Caco-2 (cell line): ENCODE data around the gene KCTD2. TPM values are rescaled to one million over a fixed set of nuclear protein-coding genes. Genes with fewer than 3 reads are reported as not detected.

Source experiments
- BruUV-seq: library from RNA; stranded (reverse); fragments of 400-500 nt; replicated peaks from 2 replicates; lab custom pipeline; 2021; lab: Mats Ljungman, UMichigan
- CTCF ChIA-PET: fragments of 300-600 bp; sonication (Branson Sonifier 250); formaldehyde crosslinking; loops from one replicate; lab custom pipeline; 2022; ENCODE audit warnings: antibody characterized with exemption; lab: Charles Lee
- POLR2A ChIA-PET: fragments of 300-600 bp; sonication (Branson Sonifier 250); formaldehyde crosslinking; loops from one replicate; lab custom pipeline; 2022; ENCODE audit warnings: antibody characterized with exemption; lab: Charles Lee
- DNase-seq, 2 experiments: peaks; one replicate each; pipeline versions ENCODE4 v3.0.0 to v3.0.0-alpha.2; 2020 to 2022
- H3K27me3 ChIP-seq: replicated peaks from 2 replicates; pipeline ENCODE4 v1.6.0; 2011; ENCODE audit warnings: low read length; ENCODE audit not compliant: control insufficient read depth, insufficient read depth
- H3K36me3 ChIP-seq: 2 replicates; pipeline ENCODE4 v1.5.1; 2011; ENCODE audit warnings: low read length; ENCODE audit not compliant: control insufficient read depth, insufficient read depth
- H3K4me1 ChIP-seq: fragments of 250-450 bp; sonication (Bioruptor Pico); 2 replicates; pipeline ENCODE4 v1.5.1; 2020; ENCODE audit warnings: mild to moderate bottlenecking
- H3K4me3 ChIP-seq: 2 replicates; pipeline ENCODE4 v1.5.1; 2011; ENCODE audit warnings: low read depth, mild to moderate bottlenecking, control low read depth, low read length
- H3K9me3 ChIP-seq: fragments of 250-450 bp; sonication (Bioruptor Pico); 2 replicates; pipeline ENCODE4 v1.5.1; 2020; ENCODE audit warnings: mild to moderate bottlenecking, moderate library complexity
- H3K27ac Mint-ChIP-seq: one replicate; pipeline ENCODE4 v1.8.0; 2022; ENCODE audit warnings: mixed read lengths; ENCODE audit not compliant: unreplicated experiment
- H3K27me3 Mint-ChIP-seq: one replicate; pipeline ENCODE4 v1.8.0; 2022; ENCODE audit warnings: mixed read lengths; ENCODE audit not compliant: insufficient read depth, unreplicated experiment
- H3K36me3 Mint-ChIP-seq: one replicate; pipeline ENCODE4 v1.8.0; 2022; ENCODE audit warnings: mild to moderate bottlenecking, mixed read lengths; ENCODE audit not compliant: insufficient read depth, unreplicated experiment
- H3K4me1 Mint-ChIP-seq: one replicate; pipeline ENCODE4 v1.8.0; 2022; ENCODE audit warnings: low read depth, mixed read lengths; ENCODE audit not compliant: unreplicated experiment
- H3K4me3 Mint-ChIP-seq: one replicate; pipeline ENCODE4 v1.8.0; 2022; ENCODE audit warnings: mild to moderate bottlenecking, moderate library complexity, mixed read lengths; ENCODE audit not compliant: unreplicated experiment
- H3K9me3 Mint-ChIP-seq: one replicate; pipeline ENCODE4 v1.8.0; 2022; ENCODE audit warnings: mixed read lengths; ENCODE audit not compliant: unreplicated experiment
- intact Hi-C: fragments of 100-400 bp; cut with micrococcal nuclease; formaldehyde crosslinking; loops from one replicate; pipeline ENCODE4 v1.10.0; 2022; ENCODE audit not compliant: unreplicated experiment
- total RNA-seq: library from RNA; stranded (reverse); gene quantifications from 2 replicates; pipeline ENCODE4 v1.2.3, GENCODE V29; 2022
- TF ChIP-seq, protein P1 (sequence below), 2 experiments: fragments of 200-600 bp in 1 of 2; IDR thresholded peaks; 1 replicate in 1 of 2; 2 replicates in 1 of 2; pipeline versions ENCODE4 v1.5.1 to v1.8.0; 2011 to 2022; ENCODE audit warnings: antibody characterized with exemption in 1 of 2, control low read depth in 1 of 2, inconsistent platforms in 1 of 2, low read depth in 1 of 2, low read length in 1 of 2, mild to moderate bottlenecking in 1 of 2, moderate library complexity in 1 of 2; ENCODE audit not compliant: insufficient read depth in 1 of 2, severe bottlenecking in 1 of 2, unreplicated experiment in 1 of 2

KCTD2 gene
- total RNA-seq, 1 experiment from 2014 or later, result 28.8 TPM

DNA sequence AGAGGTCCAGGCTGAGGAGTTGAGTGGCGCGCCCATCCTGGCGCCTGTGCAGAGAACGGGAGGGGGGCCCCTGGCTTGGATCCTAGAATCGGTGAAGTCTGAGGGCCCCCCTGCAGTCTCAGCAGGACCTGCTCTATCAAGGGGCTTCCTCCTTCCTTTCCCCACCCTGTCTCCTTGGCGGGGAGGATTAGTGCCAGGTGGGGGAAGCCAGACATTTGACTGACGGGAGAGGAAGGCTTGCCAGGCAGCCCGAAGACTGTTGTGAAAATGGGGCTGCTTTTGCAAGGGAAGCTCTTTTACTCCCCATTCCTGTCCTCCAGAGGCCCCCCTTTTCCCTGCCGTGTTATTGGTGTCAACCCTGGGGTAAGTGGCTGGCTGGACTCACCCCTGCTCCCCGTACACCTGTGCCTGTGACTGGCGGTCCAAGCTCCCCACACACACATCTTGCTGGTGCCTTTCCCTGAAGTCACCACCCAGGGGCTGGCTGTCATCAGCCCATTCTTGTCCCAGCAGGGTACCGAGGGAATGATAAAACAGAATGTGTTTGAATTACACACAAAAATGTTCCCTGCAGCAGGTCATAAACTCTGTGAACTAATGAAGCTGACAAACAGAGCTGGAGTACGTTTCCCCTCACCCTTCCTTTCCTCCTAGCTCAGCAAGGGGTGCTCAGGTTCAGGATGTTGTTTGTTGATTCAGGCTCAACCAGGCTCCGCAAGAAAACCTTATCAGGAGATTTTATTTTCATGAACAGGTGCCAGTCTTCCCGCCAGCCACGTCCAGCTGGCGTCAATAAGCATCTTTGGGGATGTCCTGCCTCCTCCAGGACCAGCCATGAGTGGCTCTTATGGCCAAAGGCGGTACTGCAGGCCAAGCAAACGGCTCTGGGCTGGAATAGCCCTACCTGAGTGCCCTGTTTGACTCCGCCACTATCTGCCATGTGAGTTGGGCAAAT lies 58.4 kb downstream of the KCTD2 start:
- no TSS peak for BruUV-seq
- H3K36me3 ChIP-seq, result no peaks in the 10 kb centered on the region; the same call in 1 of the 2 replicates
- no peak overlapping the region for H3K4me3 ChIP-seq
- Mint-ChIP-seq H3K9me3 (no peaks in the 10 kb centered on the region), H3K27me3 (no peaks in the 10 kb centered on the region), H3K4me1 (peaks cover 3% of the 10 kb centered on the region), H3K36me3 (peaks cover 39% of the 10 kb centered on the region), H3K27ac (peak overlapping the region; percentile 61), H3K4me3 (no peak overlapping the region)
- H3K9me3 ChIP-seq, result no peaks in the 10 kb centered on the region
- CTCF ChIA-PET, result interaction anchor here (0.6 to 2.4 kb wide), 13 partner anchors 9 to 144 kb away, joined by 3 to 16 read pairs (median 5); partner anchors contain the start of gene SLC16A5
- POLR2A ChIA-PET, result interaction anchor here (1.6 kb wide), 1 partner anchor 17 kb away, joined by 13 read pairs; the partner anchor contains the start of gene SLC16A5
- peak; percentile 74 to 77 for DNase-seq
- no peaks in the 10 kb centered on the region for H3K4me1 ChIP-seq
- TF ChIP-seq, protein P1, sequence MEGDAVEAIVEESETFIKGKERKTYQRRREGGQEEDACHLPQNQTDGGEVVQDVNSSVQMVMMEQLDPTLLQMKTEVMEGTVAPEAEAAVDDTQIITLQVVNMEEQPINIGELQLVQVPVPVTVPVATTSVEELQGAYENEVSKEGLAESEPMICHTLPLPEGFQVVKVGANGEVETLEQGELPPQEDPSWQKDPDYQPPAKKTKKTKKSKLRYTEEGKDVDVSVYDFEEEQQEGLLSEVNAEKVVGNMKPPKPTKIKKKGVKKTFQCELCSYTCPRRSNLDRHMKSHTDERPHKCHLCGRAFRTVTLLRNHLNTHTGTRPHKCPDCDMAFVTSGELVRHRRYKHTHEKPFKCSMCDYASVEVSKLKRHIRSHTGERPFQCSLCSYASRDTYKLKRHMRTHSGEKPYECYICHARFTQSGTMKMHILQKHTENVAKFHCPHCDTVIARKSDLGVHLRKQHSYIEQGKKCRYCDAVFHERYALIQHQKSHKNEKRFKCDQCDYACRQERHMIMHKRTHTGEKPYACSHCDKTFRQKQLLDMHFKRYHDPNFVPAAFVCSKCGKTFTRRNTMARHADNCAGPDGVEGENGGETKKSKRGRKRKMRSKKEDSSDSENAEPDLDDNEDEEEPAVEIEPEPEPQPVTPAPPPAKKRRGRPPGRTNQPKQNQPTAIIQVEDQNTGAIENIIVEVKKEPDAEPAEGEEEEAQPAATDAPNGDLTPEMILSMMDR (IDR thresholded peaks at IDR 0.05; ENCODE audit: insufficient read depth in 1 of 2, low read depth in 1 of 2, low read length in 1 of 2, severe bottlenecking in 1 of 2, unreplicated experiment in 1 of 2), result peak; percentile 81 to 85
- intact Hi-C loops, result loop anchor here (2.0 to 5.0 kb wide), 2 partner anchors 29 to 38 kb away; no protein-coding TSS in a partner anchor
- no peaks in the 10 kb centered on the region for H3K27me3 ChIP-seq

DNA sequence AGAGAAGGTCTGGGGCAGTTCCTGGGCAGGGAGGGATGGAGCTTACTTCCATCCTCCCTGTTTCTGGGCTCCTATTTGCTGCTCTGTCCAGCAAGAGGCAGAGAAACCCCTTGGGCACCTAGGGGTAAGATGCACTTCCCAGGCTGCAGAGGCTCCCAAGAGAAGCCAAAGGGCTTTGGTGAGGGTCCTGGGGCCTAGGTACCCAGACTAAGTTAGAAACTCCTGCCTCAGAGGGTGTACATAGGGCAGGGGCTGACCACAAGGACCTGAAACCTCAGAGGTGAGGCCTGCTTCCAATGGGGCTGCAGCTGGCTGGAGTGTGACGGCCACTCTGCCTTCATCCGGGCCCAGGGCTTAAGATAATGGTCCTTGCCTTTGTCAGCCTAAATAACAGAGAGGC lies 61.2 kb downstream of the KCTD2 start:
- Mint-ChIP-seq H3K4me1 (peaks cover 13% of the 10 kb centered on the region), H3K36me3 (peaks cover 34% of the 10 kb centered on the region), H3K27me3 (no peaks in the 10 kb centered on the region), H3K4me3 (peak overlapping the region; percentile 86), H3K27ac (peak overlapping the region; percentile 4), H3K9me3 (no peaks in the 10 kb centered on the region)
- Histone ChIP-seq H3K9me3 (no peaks in the 10 kb centered on the region), H3K27me3 (no peaks in the 10 kb centered on the region), H3K4me3 (no peak overlapping the region), H3K36me3 (no peaks in the 10 kb centered on the region), H3K4me1 (no peaks in the 10 kb centered on the region)
- TF ChIP-seq, protein P1 (IDR thresholded peaks at IDR 0.05; ENCODE audit: insufficient read depth in 1 of 2, low read depth in 1 of 2, low read length in 1 of 2, severe bottlenecking in 1 of 2, unreplicated experiment in 1 of 2), result no peak
- ChIA-PET POLR2A (no interaction called here), CTCF (interaction anchor here (0.5 to 0.7 kb wide), 2 partner anchors 37 to 41 kb away, joined by 3 to 4 read pairs; no protein-coding TSS in a partner anchor)
- intact Hi-C loops, result loop anchor here (2.0 to 5.0 kb wide), 2 partner anchors 15 to 41 kb away; no protein-coding TSS in a partner anchor
- DNase-seq, result no peak
- no TSS peak for BruUV-seq

DNA sequence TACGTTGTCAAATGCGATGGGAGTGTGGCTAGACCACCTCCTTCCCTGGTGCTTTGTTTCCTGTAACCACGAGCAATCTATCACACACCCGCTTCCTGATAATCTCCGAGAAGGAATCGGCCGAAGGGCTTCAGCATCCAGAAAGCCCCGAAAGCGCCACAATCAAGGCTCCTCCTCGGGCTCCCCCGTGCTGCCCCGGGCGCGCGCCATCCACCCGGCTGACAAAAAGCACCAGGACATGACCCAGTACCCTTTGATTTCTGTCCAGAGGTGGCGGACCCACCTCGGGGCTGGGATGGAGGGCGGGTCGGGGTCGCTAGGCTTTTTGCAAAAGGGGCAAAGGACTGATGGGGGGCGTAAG lies 62.0 kb downstream of the KCTD2 start:
- Mint-ChIP-seq H3K4me1 (peaks cover 14% of the 10 kb centered on the region), H3K4me3 (peak overlapping the region; percentile 86), H3K9me3 (no peaks in the 10 kb centered on the region), H3K36me3 (peaks cover 42% of the 10 kb centered on the region), H3K27me3 (no peaks in the 10 kb centered on the region), H3K27ac (no peak overlapping the region)
- Histone ChIP-seq H3K9me3 (no peaks in the 10 kb centered on the region), H3K36me3 (no peaks in the 10 kb centered on the region), H3K4me3 (peak overlapping the region; percentile 66), H3K27me3 (no peaks in the 10 kb centered on the region), H3K4me1 (peaks cover 5% of the 10 kb centered on the region)
- intact Hi-C loops, result loop anchor here (2.0 to 5.0 kb wide), 2 partner anchors 16 to 42 kb away; no protein-coding TSS in a partner anchor
- no peak for DNase-seq
- TF ChIP-seq, protein P1 (IDR thresholded peaks at IDR 0.05; ENCODE audit: insufficient read depth in 1 of 2, low read depth in 1 of 2, low read length in 1 of 2, severe bottlenecking in 1 of 2, unreplicated experiment in 1 of 2), result no peak
- POLR2A ChIA-PET, result interaction anchor here (0.6 to 1.3 kb wide), 10 partner anchors 10 to 1030 kb away, joined by 3 to 9 read pairs (median 4); partner anchors contain the start of gene SLC16A5
- CTCF ChIA-PET, result interaction anchor here (0.6 to 2.2 kb wide), 4 partner anchors 33 to 131 kb away, joined by 3 to 17 read pairs (median 4); no protein-coding TSS in a partner anchor
- no TSS peak for BruUV-seq
